GM21576 (cell line): ENCODE results near the gene OR6Q1.

Source experiments
- ATAC-seq: cut with Tn5 transposase; IDR thresholded peaks from one replicate; pipeline ENCODE4 v1.9.1; 2021; ENCODE audit warnings: mild to moderate bottlenecking, moderate library complexity; ENCODE audit not compliant: unreplicated experiment

OR6Q1 gene

GRCh38 chr11:58057481-58057880 lies 26.7 kb downstream of the OR6Q1 start:
- ATAC-seq = no peak

- ATAC-seq = no peak
Measured at GRCh38 chr11:58058276-58059006, 27.7 kb downstream of the OR6Q1 start.

GRCh38 chr11:58059007-58059350 lies 28.2 kb downstream of the OR6Q1 start:
- ATAC-seq = no peak

GRCh38 chr11:58060535-58060934 lies 29.8 kb downstream of the OR6Q1 start:
- ATAC-seq = no peak

- no peak for ATAC-seq
Measured at GRCh38 chr11:58060939-58061672, 30.4 kb downstream of the OR6Q1 start.

GRCh38 chr11:58061813-58062212 lies 31.1 kb downstream of the OR6Q1 start:
- no peak for ATAC-seq

- no peak for ATAC-seq
Measured at GRCh38 chr11:58067685-58068084, 36.9 kb downstream of the OR6Q1 start.

- no peak for ATAC-seq
Measured at GRCh38 chr11:58068655-58069054, 37.9 kb downstream of the OR6Q1 start.

- no peak for ATAC-seq
Measured at GRCh38 chr11:58070585-58070984, 39.8 kb downstream of the OR6Q1 start.

- ATAC-seq = no peak
Measured at GRCh38 chr11:58075781-58076180, 45.0 kb downstream of the OR6Q1 start.
